GM11168 (cell line): ENCODE measurements around the gene RHCG.

Experiments used
- in situ Hi-C: fragments of 300-500 bp; cut with MboI; formaldehyde crosslinking; loops from one replicate; pipeline ENCODE4 v1.12.0; 2022; ENCODE audit warnings: low sequenced_read_pairs; ENCODE audit not compliant: unreplicated experiment

RHCG gene

DNA sequence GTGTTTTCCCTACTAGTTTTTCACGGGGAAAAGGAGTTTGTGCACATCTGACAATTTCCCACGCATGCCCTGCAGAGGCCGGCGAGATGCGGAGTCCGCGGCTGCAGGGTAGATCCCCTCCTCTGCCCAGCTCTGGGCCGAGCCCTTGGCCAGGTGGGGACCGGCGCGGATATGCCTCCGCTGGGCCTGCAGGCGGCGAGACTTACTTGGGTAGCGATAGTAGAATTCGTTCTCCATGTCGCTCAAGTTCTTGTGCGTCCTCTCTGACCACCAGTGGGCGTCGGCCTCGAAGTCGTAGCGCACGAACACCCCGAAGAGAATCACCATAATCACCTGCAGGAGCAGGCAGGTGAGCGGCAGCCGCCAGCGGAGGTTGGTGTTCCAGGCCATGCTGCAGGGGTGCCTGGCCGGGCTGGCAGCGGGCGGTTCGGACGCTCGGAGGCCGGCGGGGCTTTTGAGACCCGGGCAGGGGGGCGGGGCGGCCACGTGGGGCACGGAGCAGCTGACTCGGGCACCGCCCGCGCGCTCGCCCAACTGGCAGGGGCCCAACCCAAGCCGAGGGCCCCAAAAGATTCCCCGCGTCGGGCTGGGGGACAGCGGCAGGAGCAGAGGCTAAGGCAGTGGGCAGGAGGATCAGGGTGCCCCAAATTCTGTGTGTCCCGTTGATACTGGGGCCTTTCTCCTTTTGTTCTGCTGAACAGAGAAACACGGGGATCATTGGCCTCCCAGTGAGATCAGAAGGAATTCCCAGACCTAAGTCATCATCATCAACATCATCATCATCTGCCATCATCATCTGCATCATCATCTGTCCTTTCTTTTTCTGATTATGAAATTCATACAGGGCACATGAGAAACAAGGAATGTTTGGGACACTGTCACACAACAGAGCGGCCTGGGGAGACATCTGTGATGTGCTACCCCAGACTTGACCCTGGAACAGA, at the start of gene RHCG:
RHCG (minus strand) TSS at position 429 of the 944 bp plus-strand sequence; CDS start at position 390, 39 bp downstream.
- in situ Hi-C loops: no loop called here

DNA sequence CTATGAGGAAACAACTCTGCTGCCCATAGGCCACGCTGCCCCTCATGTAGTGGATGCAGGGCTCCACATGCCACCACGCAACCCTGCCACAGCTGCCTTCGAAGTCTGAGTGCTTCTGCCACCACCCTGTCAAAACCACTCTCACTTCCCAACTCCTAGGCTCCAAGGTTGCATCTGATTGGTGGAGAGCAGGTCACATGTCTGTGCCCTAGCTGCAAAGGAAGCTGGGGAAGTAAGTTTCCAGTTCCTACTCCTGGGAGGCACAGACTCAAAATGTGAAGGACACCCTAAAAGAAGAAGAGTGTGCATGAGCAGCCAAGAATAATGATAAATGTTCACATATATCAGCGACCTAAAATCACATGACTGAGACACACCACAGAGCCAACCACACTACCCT, 47.0 kb upstream of the RHCG start:
- in situ Hi-C loops: no loop called here

- in situ Hi-C loops: no loop called here
Measured at GRCh38 chr15:89542369-89542768, 46.0 kb upstream of the RHCG start.

DNA sequence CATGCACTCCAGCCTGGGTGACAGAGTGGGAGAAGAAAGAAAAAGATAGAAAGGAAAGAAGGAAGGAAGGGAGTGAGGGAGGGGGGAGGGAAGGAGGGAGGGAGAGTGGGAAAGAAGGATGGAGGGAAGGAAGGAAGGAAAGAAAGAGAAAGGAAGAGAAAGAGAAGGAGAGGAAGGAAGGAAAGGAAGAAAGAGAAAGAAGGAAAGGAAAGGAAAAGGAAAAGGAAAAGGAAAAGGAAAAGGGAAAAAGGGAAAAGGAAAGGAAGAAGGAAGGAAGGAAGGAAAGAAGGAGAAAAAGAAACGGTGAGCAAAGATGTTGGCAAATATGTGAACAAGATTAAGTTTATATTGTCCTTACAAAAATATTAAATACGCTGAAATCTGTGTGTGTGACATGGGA, 42.6 kb upstream of the RHCG start:
- in situ Hi-C loops: no loop called here

GRCh38 chr15:89533861-89534544, 37.6 kb upstream of the RHCG start:
- in situ Hi-C loops: no loop called here

GRCh38 chr15:89531796-89532537, 35.6 kb upstream of the RHCG start:
- in situ Hi-C loops: no loop called here

GRCh38 chr15:89530976-89531375, 34.6 kb upstream of the RHCG start:
- in situ Hi-C loops: no loop called here

- in situ Hi-C loops: no loop called here
Measured at GRCh38 chr15:89528757-89529352, 32.5 kb upstream of the RHCG start.

- in situ Hi-C loops: no loop called here
Measured at GRCh38 chr15:89526601-89527441, 30.4 kb upstream of the RHCG start.

GRCh38 chr15:89526181-89526580, 29.8 kb upstream of the RHCG start:
- in situ Hi-C loops: no loop called here

GRCh38 chr15:89524184-89524583, 27.8 kb upstream of the RHCG start:
- in situ Hi-C loops: no loop called here

GRCh38 chr15:89523101-89523500, 26.7 kb upstream of the RHCG start:
- in situ Hi-C loops: no loop called here

DNA sequence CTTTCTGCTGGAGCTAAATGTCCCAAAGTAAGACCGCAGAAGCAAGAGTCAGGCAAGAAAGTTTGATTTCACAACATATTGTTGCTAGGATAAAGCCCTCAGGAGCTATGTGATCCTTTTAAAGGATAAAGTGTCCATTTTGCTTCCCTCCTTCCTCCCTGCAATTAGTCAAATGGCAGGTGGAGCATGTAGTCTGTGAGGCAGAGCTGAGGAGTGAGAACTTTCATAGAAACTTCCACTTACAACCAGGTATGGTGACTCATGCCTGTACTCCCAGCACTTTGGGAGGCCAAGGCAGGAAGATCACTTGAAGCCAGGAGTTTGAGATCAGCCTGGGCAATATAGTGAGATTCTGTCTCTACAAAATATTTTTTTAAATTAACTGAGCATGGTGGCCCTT, 25.2 kb upstream of the RHCG start:
- in situ Hi-C loops: no loop called here

- in situ Hi-C loops: no loop called here
Measured at GRCh38 chr15:89515477-89515876, 19.1 kb upstream of the RHCG start.

DNA sequence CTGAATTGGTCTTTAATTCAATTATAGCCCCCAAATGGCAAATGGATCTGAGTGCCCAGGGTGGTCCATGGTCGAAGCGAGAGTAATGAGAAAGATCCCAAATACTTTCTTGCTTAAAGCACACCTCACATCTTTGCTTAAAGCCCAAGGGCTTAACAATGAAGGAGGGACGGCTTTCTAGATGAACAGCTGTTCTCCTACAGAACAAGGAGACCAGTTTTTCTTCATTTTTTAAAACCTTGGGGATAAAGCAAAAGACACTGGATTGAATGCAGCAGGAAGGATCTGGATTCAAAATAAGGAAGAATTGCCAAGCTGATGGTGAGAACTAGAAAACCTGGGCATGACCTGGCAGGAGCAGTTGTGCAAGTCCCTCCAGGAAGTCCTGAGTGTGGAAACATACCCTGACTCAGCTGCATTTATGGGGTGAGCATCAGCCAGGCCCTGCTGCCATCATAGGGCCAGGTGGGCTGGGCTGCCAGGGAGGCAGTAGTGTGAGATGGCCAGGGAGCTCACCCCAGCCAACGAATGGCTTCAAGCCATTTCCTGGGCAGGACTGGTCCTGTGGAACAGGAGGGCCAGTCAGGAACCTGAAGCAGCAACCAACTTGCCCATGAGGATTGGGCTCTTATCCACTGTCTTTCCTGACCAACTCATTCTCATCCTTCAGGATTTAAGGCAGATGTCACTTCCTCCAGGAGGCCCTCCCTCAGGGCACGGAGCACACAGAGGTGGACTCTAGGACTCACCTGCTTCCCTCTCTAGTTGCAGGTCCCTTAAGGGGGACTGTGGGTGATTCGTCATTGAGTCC, 18.4 kb upstream of the RHCG start:
- in situ Hi-C loops: no loop called here

- in situ Hi-C loops: no loop called here
Measured at GRCh38 chr15:89514186-89514585, 17.8 kb upstream of the RHCG start.

- in situ Hi-C loops: no loop called here
Measured at GRCh38 chr15:89513284-89513683, 16.9 kb upstream of the RHCG start.

DNA sequence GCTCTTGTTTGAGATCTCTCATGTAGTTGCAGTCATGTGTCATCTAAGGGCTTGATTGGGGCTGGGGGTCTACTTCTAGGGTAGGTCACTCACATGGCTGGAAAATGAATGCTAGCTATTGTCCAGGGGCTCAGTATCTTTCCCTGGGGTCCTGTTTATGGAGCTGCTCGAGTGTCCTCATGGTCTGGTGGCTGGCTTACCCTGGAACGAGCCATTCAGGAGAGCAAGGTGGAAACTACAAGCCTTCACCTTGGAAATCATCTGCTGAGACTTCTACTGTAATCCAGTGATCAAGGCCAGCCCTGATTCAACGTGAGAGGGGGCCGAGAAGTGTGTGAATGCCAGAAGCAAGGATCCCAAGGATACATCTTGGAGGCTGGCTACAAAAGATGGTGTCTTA, 16.2 kb upstream of the RHCG start:
- in situ Hi-C loops: no loop called here
